CD4-positive, alpha-beta T cell treated with Interleukin-4 for 4 hours (primary cell): ENCODE measurements around the gene GLIS1.

ENCODE experiments used
- DNase-seq: peaks from one replicate; pipeline ENCODE4 v3.0.0-alpha.2; 2020

GLIS1 gene

GRCh38 chr1:53517109-53517508, 221.9 kb downstream of the GLIS1 start:
- no peak for DNase-seq

GRCh38 chr1:53516181-53516580, 222.8 kb downstream of the GLIS1 start:
- no peak for DNase-seq

DNA sequence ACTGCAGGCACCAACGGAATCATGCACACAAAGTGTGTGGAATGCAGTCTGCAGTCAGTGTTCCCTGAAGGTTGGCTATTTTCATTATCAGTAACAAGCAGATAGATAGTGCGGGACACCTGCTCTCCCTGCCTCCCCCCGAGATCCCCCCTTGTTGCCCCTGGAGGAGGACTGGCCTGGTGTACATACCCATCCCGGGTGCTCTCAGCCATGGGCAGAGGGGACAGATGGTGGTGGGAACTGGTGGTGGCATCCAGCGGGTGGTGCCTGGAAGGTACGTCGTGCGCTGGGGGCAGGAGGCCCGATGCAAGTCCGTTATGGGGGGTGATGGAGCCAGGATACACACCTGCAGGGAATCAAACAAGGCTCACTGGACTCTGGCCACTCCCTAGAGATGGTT, 224.5 kb downstream of the GLIS1 start:
- no peak for DNase-seq

DNA sequence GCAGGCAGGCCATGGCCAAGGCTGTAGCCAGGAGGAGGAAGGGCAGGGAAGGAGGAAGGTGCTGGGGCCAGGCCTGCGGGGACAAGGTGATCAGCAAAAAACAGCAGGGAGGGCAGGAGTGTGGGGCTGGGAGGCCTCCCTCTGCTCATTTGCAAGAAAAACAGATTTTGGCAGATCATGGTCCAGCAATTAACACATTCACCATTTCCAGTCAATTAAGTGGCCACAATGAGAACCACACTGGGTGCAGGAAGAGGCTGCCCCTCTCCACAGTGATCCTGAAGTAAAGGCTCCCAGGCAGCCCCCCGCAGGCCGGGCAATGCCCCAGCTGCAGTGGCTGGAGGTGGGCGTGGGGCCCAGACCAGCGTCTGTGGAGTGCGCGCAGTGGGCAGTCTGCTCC, 225.1 kb downstream of the GLIS1 start:
- DNase-seq: no peak

DNA sequence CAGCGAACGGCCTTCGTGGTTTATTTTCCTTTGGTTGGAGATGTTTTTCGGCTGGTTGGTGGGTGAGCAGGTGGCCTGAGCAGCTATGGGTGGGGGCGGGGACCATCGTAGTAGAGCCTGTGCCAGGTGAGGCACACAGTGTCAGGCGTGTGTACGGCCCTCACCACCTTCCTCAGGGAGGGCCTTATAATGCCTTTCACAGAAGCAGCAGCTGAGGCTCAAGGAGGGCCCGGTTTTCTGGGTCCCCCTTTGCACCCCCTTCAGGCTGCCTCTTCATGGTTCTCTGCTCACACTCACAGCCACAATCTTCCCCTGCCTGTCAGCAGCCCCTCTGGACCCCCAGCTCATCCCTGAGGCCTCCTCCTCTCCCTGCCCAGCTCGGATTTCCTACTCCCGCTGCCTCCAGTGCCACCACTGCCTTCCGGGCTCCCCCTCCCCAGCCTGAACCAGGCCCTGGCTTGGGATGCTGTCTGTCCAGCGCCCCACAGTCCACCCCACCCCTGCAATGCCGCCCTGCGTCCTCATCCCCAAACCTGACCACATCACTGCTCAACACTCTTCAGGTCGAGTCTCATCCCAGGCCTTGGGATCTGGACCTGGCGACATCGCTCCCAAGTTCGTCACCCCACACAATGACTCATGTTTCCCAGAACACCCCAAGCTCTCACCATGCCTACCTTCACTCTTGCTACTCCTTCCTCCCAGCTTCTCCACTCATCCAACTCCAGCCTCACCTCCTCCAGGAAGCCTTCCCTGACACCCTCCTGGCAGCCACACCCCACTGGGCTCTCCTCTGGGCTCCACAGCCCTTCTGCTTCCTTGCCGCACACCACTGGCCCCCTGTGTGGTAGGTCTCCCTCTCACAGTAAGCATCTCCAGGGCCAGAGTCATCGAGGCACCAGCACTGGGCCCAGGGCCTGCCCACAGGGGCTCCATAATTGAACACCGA, 225.9 kb downstream of the GLIS1 start:
- DNase-seq: no peak

- DNase-seq: no peak
Measured at GRCh38 chr1:53511933-53512806, 226.8 kb downstream of the GLIS1 start.

DNA sequence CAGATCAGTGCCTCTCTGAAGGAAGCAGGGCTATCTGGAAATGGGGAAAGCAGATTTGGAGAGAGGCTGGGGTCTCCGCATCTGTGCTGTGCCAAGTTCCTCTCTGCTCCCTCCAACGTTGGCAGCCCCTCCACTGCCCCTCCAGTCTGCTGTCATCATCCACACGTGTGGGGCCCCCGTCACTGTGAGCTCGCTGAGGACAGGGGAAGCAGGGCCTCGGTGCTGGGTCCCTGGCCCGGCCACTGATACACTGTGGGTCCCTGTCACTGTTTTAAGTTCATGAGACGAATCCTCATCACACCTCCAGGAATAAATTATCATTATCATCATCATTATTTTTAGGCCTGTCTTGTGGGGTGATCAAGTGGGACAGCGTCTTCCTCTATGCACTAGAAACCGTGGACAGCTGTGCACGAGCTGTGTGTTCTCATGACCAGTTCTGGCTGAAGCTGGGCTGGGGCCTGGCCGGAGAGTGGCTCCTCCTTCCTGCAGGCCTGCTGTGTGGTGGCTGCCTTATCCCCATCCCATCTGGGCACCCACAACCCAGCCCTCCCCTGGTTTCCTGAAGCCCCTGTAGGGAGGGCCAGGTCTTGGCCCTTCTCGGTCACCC, 227.5 kb downstream of the GLIS1 start:
- no peak for DNase-seq

GRCh38 chr1:53510215-53510614, 228.7 kb downstream of the GLIS1 start:
- no peak for DNase-seq

DNA sequence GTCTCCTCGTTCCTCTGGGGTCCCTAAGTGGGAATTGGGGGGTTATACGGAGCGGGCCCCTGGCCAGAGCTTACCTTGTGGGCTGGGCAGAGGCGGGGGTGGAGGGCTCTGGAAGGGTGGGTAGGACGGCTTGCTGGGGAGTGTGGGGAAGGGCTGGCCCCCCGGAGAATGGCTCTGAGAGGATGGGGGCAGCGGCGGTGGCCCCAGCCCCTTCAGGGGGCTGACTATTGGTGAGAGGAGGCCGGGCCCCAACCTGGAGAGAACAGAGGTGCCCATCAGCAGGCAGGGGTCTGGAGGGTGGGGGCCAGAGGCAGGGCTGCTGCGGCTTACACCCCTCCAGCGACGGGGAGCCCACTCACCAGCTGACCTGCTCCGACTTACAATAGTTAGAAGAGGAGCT, 229.2 kb downstream of the GLIS1 start:
- no peak for DNase-seq

- no peak for DNase-seq
Measured at GRCh38 chr1:53508991-53509666, 229.8 kb downstream of the GLIS1 start.

DNA sequence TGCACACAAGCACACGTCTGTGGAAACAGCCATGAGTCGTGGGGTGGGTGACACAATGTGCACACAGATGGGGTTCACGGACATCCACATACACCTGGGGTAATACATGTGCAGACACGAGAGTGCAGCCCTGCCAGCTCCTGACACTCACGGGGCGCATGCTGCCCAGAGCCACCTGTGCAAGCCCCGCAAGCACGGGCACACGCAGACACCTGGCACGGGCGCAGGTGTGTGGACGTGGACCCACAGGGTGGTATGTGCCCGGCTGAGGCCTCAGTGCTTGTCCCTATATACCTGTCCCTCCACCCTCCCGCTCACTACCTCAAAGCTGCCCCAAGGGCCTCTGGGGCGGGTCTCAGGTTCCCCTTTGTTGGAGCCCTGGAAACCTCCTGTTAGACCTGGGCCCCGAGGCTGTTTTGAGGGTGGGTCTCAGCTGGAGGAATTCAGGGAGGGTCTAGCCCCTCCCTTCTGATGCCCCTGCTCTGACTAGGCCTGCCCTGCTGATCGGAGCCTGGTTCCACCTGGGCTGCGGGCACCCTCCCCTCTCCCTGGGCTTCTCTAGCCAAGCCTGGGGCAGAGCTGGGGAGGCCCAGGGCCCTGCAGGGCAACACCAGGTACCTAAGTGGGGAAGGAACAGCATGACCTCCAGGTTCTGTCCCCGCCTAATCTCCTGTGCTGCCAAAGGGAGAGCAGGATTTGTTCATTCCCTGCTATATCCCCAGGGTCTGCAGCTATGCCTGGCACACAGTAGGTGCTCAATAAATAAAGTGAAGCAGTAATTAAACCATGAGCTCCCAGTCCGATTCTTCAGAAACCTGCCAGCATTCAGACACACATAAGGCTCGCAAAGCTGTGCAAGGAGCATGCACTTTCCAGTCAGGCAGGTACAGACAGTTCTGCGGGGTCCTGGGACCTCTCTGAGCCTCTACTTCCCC, 230.6 kb downstream of the GLIS1 start:
- DNase-seq: no peak

GRCh38 chr1:53507116-53507820, 231.7 kb downstream of the GLIS1 start:
- DNase-seq: no peak

GRCh38 chr1:53506355-53507050, 232.5 kb downstream of the GLIS1 start:
- no peak for DNase-seq

- no peak for DNase-seq
Measured at GRCh38 chr1:53505891-53506290, 233.1 kb downstream of the GLIS1 start.

- no peak for DNase-seq
Measured at GRCh38 chr1:53505401-53505800, 233.6 kb downstream of the GLIS1 start.

DNA sequence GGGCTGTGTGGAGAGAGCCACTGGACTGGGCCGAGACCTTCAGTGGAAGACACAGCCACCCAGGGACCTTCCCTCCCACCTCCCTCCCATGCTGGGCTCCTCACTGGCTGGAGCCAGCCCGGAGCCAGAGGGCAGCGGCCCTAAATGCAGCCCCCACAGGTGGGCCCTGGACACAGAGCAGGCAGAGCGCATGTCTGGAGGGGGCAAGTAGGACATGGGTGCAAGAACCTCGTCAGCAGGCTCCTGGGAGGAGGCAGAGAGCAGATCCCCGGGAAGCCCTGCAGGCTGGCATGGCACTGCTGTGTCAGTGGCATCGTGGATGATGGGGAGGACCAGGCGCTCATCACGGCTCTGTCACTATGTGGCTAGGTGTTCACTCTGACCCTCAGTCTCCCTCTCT, 234.1 kb downstream of the GLIS1 start:
- DNase-seq: no peak

GRCh38 chr1:53503433-53504217, 235.3 kb downstream of the GLIS1 start:
- no peak for DNase-seq

DNA sequence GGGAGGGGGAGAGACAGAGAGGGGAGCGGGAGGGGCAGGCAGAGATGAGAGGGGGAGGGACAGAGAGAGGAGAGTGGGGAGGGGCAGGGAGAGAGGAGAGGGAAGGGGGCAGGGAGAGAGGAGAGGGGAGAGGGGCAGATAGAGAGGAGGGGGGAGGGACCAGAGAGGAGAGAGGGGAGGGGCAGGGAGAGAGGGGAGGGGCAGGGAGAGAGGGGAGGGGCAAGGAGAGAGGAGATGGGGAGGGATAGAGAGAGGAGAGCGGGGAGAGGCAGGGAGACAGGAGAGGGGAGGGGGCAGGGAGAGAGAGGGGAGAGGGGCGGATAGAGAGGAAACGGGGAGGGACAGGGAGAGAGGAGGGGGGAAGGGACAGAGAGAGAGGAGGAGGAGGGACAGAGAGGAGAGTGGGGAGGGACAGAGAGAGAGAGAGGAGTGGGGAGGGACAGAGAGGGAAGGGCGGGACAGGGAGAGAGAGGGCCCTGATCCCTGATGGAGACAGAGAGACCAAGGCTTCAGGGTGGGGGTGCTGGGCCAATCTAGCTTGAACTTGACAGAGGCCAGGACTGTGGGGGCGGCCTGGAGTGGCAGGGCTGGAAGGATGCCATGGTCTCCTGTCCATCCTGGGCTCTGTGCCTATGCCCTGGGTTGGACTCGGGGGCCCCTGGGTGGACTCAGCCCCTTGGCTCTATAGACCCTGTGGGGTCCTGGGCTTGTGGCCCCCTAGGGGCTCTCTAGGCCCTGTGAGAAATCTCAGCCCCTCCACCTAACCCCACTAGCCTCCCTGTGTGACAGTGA, 236.1 kb downstream of the GLIS1 start:
- no peak for DNase-seq
